GM12878 (cell line): Measurements from ENCODE around the gene PLXNB2. TPM values are rescaled to one million over a fixed set of nuclear protein-coding genes. Genes with fewer than 3 reads are reported as not detected.

ENCODE experiments used
- ATAC-seq: fragments of 200-7000 bp; cut with Tn5 transposase; 3 replicates; pipeline ENCODE4 v1.9.1; 2020; ENCODE audit warnings: mild to moderate bottlenecking, moderate library complexity
- BruUV-seq: library from RNA; stranded (reverse); fragments of 400-500 nt; replicated peaks from 2 replicates; lab custom pipeline; 2021; lab: Mats Ljungman, UMichigan
- CTCF ChIA-PET: fragments of 300-600 bp; sonication (Branson Sonifier 250); formaldehyde crosslinking; extraction: SDS; loops from one replicate; lab custom pipeline; 2021; ENCODE audit warnings: inconsistent platforms; lab: Yijun Ruan, JAX
- POLR2A ChIA-PET: fragments of 350-600 bp; formaldehyde crosslinking; extraction: SDS; loops from one replicate; lab custom pipeline; 2021; ENCODE audit warnings: inconsistent platforms; lab: Charles Lee
- RAD21 ChIA-PET: fragments of 300-600 bp; sonication (Branson Sonifier 250); formaldehyde crosslinking; loops from one replicate; lab custom pipeline; 2023; ENCODE audit warnings: antibody characterized with exemption; ENCODE audit not compliant: unreplicated experiment; lab: Charles Lee
- SMC1A ChIA-PET: fragments of 300-600 bp; sonication (Branson Sonifier 250); formaldehyde crosslinking; loops from one replicate; lab custom pipeline; 2023; ENCODE audit not compliant: unreplicated experiment, uncharacterized antibody; lab: Charles Lee
- DNase-seq: peaks from one replicate; pipeline ENCODE4 v3.0.0-alpha.2; 2011; ENCODE audit warnings: low read depth, low spot score
- FAIRE-seq: peaks from 3 replicates; lab custom pipeline; 2011; peaks lifted over from hg19 to GRCh38; lab: Jason Lieb, UNC
- H2AFZ ChIP-seq: 2 replicates; pipeline ENCODE4 v1.6.0; 2011; ENCODE audit warnings: low read depth, low read length, control low read depth; ENCODE audit not compliant: control insufficient read depth
- H3K27ac ChIP-seq: 2 replicates; pipeline ENCODE4 v1.5.1; 2011; ENCODE audit warnings: control low read depth; ENCODE audit not compliant: control insufficient read depth, insufficient read depth
- H3K27me3 ChIP-seq, 2 experiments: replicated peaks in 1 of 2; 2 replicates each; pipeline versions ENCODE4 v1.6.0 to v1.6.1; 2011; ENCODE audit warnings: low read length in 1 of 2; ENCODE audit not compliant: control insufficient read depth in 2 of 2, insufficient read depth in 2 of 2
- H3K36me3 ChIP-seq, 2 experiments: 2 replicates each; pipeline ENCODE4 v1.5.1; 2011; ENCODE audit warnings: low read length in 1 of 2; ENCODE audit not compliant: control insufficient read depth in 2 of 2, insufficient read depth in 2 of 2
- H3K4me1 ChIP-seq: 2 replicates; pipeline ENCODE4 v1.6.1; 2011; ENCODE audit warnings: mild to moderate bottlenecking, low read length, moderate library complexity, mixed read lengths; ENCODE audit not compliant: control insufficient read depth, insufficient read depth
- H3K4me2 ChIP-seq: 2 replicates; pipeline ENCODE4 v1.6.0; 2011; ENCODE audit warnings: control low read depth; ENCODE audit not compliant: control insufficient read depth, insufficient read depth
- H3K4me3 ChIP-seq: fragments of 200-600 bp; sonication (generic); 2 replicates; pipeline ENCODE4 v1.5.1; 2016
- H3K79me2 ChIP-seq: 2 replicates; pipeline ENCODE4 v1.6.0; 2011; ENCODE audit warnings: low read length; ENCODE audit not compliant: control insufficient read depth, insufficient read depth
- H3K9ac ChIP-seq: 2 replicates; pipeline ENCODE4 v1.8.0; 2011; ENCODE audit warnings: low read length, control low read depth, mixed read lengths; ENCODE audit not compliant: control insufficient read depth, insufficient read depth
- H3K9me3 ChIP-seq: replicated peaks from 3 replicates; pipeline ENCODE4 v1.5.1; 2011; ENCODE audit warnings: mild to moderate bottlenecking, low read length; ENCODE audit not compliant: control insufficient read depth, insufficient read depth
- H4K20me1 ChIP-seq: 2 replicates; pipeline ENCODE4 v1.6.0; 2011; ENCODE audit not compliant: control insufficient read depth, insufficient read depth
- EGR1 ChIP-seq, 2 experiments: IDR thresholded peaks; 1 replicate in 1 of 2; 2 replicates in 1 of 2; pipeline ENCODE4 v1.6.1; 2011 to 2012; ENCODE audit warnings: low read depth in 2 of 2, low read length in 2 of 2, borderline replicate concordance in 1 of 2, mild to moderate bottlenecking in 1 of 2, moderate library complexity in 1 of 2
- EP300 ChIP-seq, 2 experiments: fragments of 150-350 bp in 1 of 2; IDR thresholded peaks; 2 replicates each; pipeline ENCODE4 v1.6.1; 2011 to 2012; ENCODE audit warnings: low read depth in 2 of 2, low read length in 2 of 2, borderline replicate concordance in 1 of 2, improper control_type of control experiment in 1 of 2, inconsistent platforms in 1 of 2; ENCODE audit not compliant: control insufficient read depth in 1 of 2
- FOXM1 ChIP-seq: IDR thresholded peaks from 2 replicates; pipeline ENCODE4 v1.6.1; 2012; ENCODE audit warnings: low read depth, mild to moderate bottlenecking, inconsistent platforms, low read length, moderate library complexity
- HDAC6 ChIP-seq: fragments of 200-600 bp; sonication (generic); IDR thresholded peaks from one replicate; pipeline ENCODE4 v1.8.0; 2017; ENCODE audit warnings: antibody characterized with exemption; ENCODE audit not compliant: unreplicated experiment
- JUND ChIP-seq: IDR thresholded peaks from 2 replicates; pipeline ENCODE4 v1.6.1; 2012; ENCODE audit warnings: low read depth, mild to moderate bottlenecking, low read length, improper control_type of control experiment, moderate library complexity
- NFIC ChIP-seq: IDR thresholded peaks from 2 replicates; pipeline ENCODE4 v1.6.1; 2012; ENCODE audit warnings: low read depth, mild to moderate bottlenecking, inconsistent platforms, low read length, moderate library complexity
- PAX8 ChIP-seq: fragments of 450-650 bp; IDR thresholded peaks from 2 replicates; pipeline ENCODE4 v1.6.1; 2017; ENCODE audit warnings: mild to moderate bottlenecking, moderate library complexity
- RBBP5 ChIP-seq: fragments of 200-600 bp; sonication (generic); conservative IDR thresholded peaks from 2 replicates; pipeline ENCODE4 v1.6.1; 2016
- SIN3A ChIP-seq: IDR thresholded peaks from 2 replicates; pipeline ENCODE4 v1.6.1; 2012; ENCODE audit warnings: low read depth, low read length, improper control_type of control experiment
- TARDBP ChIP-seq: IDR thresholded peaks from 2 replicates; pipeline ENCODE4 v1.6.1; 2016; ENCODE audit warnings: borderline replicate concordance
- TBL1XR1 ChIP-seq: IDR thresholded peaks from 2 replicates; pipeline ENCODE4 v1.6.1; 2012; ENCODE audit warnings: low read depth, low read length, improper control_type of control experiment
- WRNIP1 ChIP-seq: IDR thresholded peaks from 2 replicates; pipeline ENCODE4 v1.6.1; 2011; ENCODE audit warnings: low read depth, low read length, improper control_type of control experiment, borderline replicate concordance
- YBX1 ChIP-seq: fragments of 450-650 bp; IDR thresholded peaks from 2 replicates; pipeline ENCODE4 v1.6.1; 2016; ENCODE audit warnings: antibody characterized with exemption
- WGBS: methylation state at CpG from one replicate; pipeline ENCODE4 v1.1.6; 2016; ENCODE audit warnings: low lambda C conversion rate; ENCODE audit not compliant: insufficient replicate concordance, insufficient coverage; ENCODE audit errors: missing lambda C conversion rate; 5-methylcytosine and 5-hydroxymethylcytosine counted together
- in situ Hi-C: fragments of 300-500 bp; cut with MboI; formaldehyde crosslinking; loops from 9 replicates; pipeline ENCODE4 v1.14.3; 2018; ENCODE audit warnings: mixed read lengths
- intact Hi-C: fragments of 100-400 bp; cut with micrococcal nuclease; formaldehyde crosslinking; loops from one replicate; pipeline ENCODE4 v1.14.2; 2022; ENCODE audit not compliant: unreplicated experiment
- polyA plus RNA-seq, 11 experiments: library from polyadenylated mRNA; depleted of rRNA in 4 of 11; unstranded in 6 of 11; stranded (reverse) in 5 of 11; fragments of >200 nt; fragmentation: Nextera tagmentation in 4 of 11; fragmentation: Illumina TruSeq in 1 of 11; extraction: Ambion mirVana in 4 of 11; extraction: Trizol in 1 of 11; gene quantifications; 1 replicate in 1 of 11; 2 replicates in 10 of 11; pipeline versions ENCODE4 v1.2.1 to v1.2.3, GENCODE V29; 2011 to 2016; ENCODE audit warnings: inconsistent platforms in 2 of 11, missing spikeins in 2 of 11, low read depth in 1 of 11
- total RNA-seq, 4 experiments: library from RNA; depleted of rRNA in 3 of 4; stranded (reverse); fragments of >200 nt in 3 of 4; fragmentation: Illumina TruSeq in 1 of 4; extraction: Trizol in 1 of 4; gene quantifications; 2 replicates each; pipeline versions ENCODE4 v1.2.1 to v1.2.3, GENCODE V29; 2013 to 2021
- TF ChIP-seq, protein P1 (sequence below): fragments of 450-650 bp; IDR thresholded peaks from 2 replicates; pipeline ENCODE4 v1.6.1; 2017; ENCODE audit warnings: mild to moderate bottlenecking
- TF ChIP-seq, protein P2 (sequence below): fragments of 450-650 bp; formaldehyde crosslinking; IDR thresholded peaks from 2 replicates; pipeline ENCODE4 v1.4.0; 2020; ENCODE audit warnings: mild to moderate bottlenecking, moderate library complexity
- TF ChIP-seq, protein P3 (sequence below): IDR thresholded peaks from 2 replicates; pipeline ENCODE4 v1.6.1; 2012; ENCODE audit warnings: mild to moderate bottlenecking, low read depth, low read length

PLXNB2 gene
- total and polyA plus RNA-seq, 10 of the 15 experiments (the other 5 are each of a cell fraction or from before 2014, with no cell fraction given), result 0.68 to 134 (median 41.9) TPM

- ATAC-seq, result no peak
- DNase-seq, result no peak
- BruUV-seq, result no TSS peak
- intact Hi-C loops (no loop called here), in situ Hi-C loops (no loop called here)
- Histone ChIP-seq H3K9ac (no peak overlapping the region), H3K9me3 (no peaks in the 10 kb centered on the region), H3K27me3 (no peaks in the 10 kb centered on the region), H3K79me2 (no peaks in the 10 kb centered on the region; the same call in 1 of the 2 replicates), H3K4me2 (no peak overlapping the region), H3K27ac (no peak overlapping the region), H3K36me3 (peaks cover 8 to 55% of the 10 kb centered on the region in 2 experiments; a peak in 3 of 4 replicates), H3K4me3 (no peak overlapping the region), H2AFZ (no peak overlapping the region), H4K20me1 (no peaks in the 10 kb centered on the region), H3K4me1 (no peaks in the 10 kb centered on the region)
- 95% methylated on average over 32 of the region's 34 CpGs for WGBS
- TF ChIP-seq JUND, result no peak
- no peak for TF ChIP-seq EP300 (IDR thresholded peaks at IDR 0.05; ENCODE audit: borderline replicate concordance in 1 of 2, control insufficient read depth in 1 of 2, low read depth in 2 of 2, low read length in 2 of 2)
- TF ChIP-seq PAX8, result no peak
- TF ChIP-seq HDAC6, result no peak
- TF ChIP-seq WRNIP1, result no peak
- no peak for TF ChIP-seq TBL1XR1
- TF ChIP-seq FOXM1, result no peak
- TF ChIP-seq, protein P1, sequence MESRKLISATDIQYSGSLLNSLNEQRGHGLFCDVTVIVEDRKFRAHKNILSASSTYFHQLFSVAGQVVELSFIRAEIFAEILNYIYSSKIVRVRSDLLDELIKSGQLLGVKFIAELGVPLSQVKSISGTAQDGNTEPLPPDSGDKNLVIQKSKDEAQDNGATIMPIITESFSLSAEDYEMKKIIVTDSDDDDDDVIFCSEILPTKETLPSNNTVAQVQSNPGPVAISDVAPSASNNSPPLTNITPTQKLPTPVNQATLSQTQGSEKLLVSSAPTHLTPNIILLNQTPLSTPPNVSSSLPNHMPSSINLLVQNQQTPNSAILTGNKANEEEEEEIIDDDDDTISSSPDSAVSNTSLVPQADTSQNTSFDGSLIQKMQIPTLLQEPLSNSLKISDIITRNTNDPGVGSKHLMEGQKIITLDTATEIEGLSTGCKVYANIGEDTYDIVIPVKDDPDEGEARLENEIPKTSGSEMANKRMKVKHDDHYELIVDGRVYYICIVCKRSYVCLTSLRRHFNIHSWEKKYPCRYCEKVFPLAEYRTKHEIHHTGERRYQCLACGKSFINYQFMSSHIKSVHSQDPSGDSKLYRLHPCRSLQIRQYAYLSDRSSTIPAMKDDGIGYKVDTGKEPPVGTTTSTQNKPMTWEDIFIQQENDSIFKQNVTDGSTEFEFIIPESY, result no peak
- no peak for TF ChIP-seq RBBP5
- TF ChIP-seq, protein P2, sequence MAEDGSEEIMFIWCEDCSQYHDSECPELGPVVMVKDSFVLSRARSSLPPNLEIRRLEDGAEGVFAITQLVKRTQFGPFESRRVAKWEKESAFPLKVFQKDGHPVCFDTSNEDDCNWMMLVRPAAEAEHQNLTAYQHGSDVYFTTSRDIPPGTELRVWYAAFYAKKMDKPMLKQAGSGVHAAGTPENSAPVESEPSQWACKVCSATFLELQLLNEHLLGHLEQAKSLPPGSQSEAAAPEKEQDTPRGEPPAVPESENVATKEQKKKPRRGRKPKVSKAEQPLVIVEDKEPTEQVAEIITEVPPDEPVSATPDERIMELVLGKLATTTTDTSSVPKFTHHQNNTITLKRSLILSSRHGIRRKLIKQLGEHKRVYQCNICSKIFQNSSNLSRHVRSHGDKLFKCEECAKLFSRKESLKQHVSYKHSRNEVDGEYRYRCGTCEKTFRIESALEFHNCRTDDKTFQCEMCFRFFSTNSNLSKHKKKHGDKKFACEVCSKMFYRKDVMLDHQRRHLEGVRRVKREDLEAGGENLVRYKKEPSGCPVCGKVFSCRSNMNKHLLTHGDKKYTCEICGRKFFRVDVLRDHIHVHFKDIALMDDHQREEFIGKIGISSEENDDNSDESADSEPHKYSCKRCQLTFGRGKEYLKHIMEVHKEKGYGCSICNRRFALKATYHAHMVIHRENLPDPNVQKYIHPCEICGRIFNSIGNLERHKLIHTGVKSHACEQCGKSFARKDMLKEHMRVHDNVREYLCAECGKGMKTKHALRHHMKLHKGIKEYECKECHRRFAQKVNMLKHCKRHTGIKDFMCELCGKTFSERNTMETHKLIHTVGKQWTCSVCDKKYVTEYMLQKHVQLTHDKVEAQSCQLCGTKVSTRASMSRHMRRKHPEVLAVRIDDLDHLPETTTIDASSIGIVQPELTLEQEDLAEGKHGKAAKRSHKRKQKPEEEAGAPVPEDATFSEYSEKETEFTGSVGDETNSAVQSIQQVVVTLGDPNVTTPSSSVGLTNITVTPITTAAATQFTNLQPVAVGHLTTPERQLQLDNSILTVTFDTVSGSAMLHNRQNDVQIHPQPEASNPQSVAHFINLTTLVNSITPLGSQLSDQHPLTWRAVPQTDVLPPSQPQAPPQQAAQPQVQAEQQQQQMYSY (CRISPR knock-in tag), result no peak
- no peak for TF ChIP-seq YBX1
- TF ChIP-seq, protein P3, sequence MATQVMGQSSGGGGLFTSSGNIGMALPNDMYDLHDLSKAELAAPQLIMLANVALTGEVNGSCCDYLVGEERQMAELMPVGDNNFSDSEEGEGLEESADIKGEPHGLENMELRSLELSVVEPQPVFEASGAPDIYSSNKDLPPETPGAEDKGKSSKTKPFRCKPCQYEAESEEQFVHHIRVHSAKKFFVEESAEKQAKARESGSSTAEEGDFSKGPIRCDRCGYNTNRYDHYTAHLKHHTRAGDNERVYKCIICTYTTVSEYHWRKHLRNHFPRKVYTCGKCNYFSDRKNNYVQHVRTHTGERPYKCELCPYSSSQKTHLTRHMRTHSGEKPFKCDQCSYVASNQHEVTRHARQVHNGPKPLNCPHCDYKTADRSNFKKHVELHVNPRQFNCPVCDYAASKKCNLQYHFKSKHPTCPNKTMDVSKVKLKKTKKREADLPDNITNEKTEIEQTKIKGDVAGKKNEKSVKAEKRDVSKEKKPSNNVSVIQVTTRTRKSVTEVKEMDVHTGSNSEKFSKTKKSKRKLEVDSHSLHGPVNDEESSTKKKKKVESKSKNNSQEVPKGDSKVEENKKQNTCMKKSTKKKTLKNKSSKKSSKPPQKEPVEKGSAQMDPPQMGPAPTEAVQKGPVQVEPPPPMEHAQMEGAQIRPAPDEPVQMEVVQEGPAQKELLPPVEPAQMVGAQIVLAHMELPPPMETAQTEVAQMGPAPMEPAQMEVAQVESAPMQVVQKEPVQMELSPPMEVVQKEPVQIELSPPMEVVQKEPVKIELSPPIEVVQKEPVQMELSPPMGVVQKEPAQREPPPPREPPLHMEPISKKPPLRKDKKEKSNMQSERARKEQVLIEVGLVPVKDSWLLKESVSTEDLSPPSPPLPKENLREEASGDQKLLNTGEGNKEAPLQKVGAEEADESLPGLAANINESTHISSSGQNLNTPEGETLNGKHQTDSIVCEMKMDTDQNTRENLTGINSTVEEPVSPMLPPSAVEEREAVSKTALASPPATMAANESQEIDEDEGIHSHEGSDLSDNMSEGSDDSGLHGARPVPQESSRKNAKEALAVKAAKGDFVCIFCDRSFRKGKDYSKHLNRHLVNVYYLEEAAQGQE, result no peak
- TF ChIP-seq EGR1 (IDR thresholded peaks at IDR 0.05; ENCODE audit: borderline replicate concordance in 1 of 2, low read depth in 2 of 2, low read length in 2 of 2), result no peak
- no peak for TF ChIP-seq TARDBP
- no peak for TF ChIP-seq NFIC
- no peak for TF ChIP-seq SIN3A
- ChIA-PET CTCF (no interaction called here), RAD21 (no interaction called here), POLR2A (no interaction called here), SMC1A (no interaction called here)
- no peak for FAIRE-seq
Observed at GRCh38 chr22:50285568-50286229, 21.7 kb downstream of the PLXNB2 start.
